ENCODE data around the gene SIN3A. TPM values are rescaled to one million over a fixed set of nuclear protein-coding genes. Genes with fewer than 3 reads are reported as not detected.

SIN3A gene
- total and polyA plus RNA-seq, 8 donors, result 8.4 to 61.9 (median 27.5) TPM

GRCh38 chr15:75431270-75431669 lies 20.2 kb downstream of the SIN3A start:
- H3K36me3 ChIP-seq, result peaks cover 25 to 64% (median 57%) of the 10 kb centered on the region in 4 donors
- no peaks in the 10 kb centered on the region for H3K27me3 ChIP-seq
- no peak for DNase-seq
- WGBS, 5 donors, result 79 to 82% (median 82%) methylated on average over 2 of the region's 2 CpGs
- no peak overlapping the region for H3K4me3 ChIP-seq
- TF ChIP-seq POLR2A (IDR thresholded peaks at IDR 0.05), result no peak
- no peak for TF ChIP-seq CTCF (IDR thresholded peaks at IDR 0.05)
- TF ChIP-seq POLR2AphosphoS5 (IDR thresholded peaks at IDR 0.05), result no peak
- no peak for TF ChIP-seq EP300 (IDR thresholded peaks at IDR 0.05)
- peaks cover 0 to 35% (median 17%) of the 10 kb centered on the region in 4 donors for H3K4me1 ChIP-seq
- intact Hi-C loops (cut with DNase I; ENCODE audit: low total_unique reads), result no loop called here
- H3K9me3 ChIP-seq, result no peaks in the 10 kb centered on the region
- H3K27ac ChIP-seq, result no peak overlapping the region

GRCh38 chr15:75430259-75430658 lies 21.2 kb downstream of the SIN3A start:
- intact Hi-C loops (cut with DNase I; ENCODE audit: low total_unique reads), result no loop called here
- H3K9me3 ChIP-seq, result no peaks in the 10 kb centered on the region
- peaks cover 18 to 61% (median 52%) of the 10 kb centered on the region in 4 donors for H3K36me3 ChIP-seq
- WGBS, 5 donors, result 91 to 97% (median 94%) methylated on average over 7 of the region's 7 CpGs
- H3K4me1 ChIP-seq, result peaks cover 0 to 41% (median 16%) of the 10 kb centered on the region in 4 donors
- DNase-seq, result no peak
- no peak overlapping the region for H3K27ac ChIP-seq
- no peaks in the 10 kb centered on the region for H3K27me3 ChIP-seq
- no peak overlapping the region for H3K4me3 ChIP-seq
- TF ChIP-seq EP300 (IDR thresholded peaks at IDR 0.05), result no peak

- Histone ChIP-seq H3K4me3 (no peak overlapping the region), H3K27ac (no peak overlapping the region), H3K9me3 (no peaks in the 10 kb centered on the region), H3K27me3 (no peaks in the 10 kb centered on the region), H3K36me3 (peaks cover 24 to 70% (median 62%) of the 10 kb centered on the region in 4 donors), H3K4me1 (peaks cover 0 to 23% (median 11%) of the 10 kb centered on the region in 4 donors)
- no peak for TF ChIP-seq EP300 (IDR thresholded peaks at IDR 0.05)
- no peak for TF ChIP-seq POLR2A (IDR thresholded peaks at IDR 0.05)
- TF ChIP-seq POLR2AphosphoS5 (IDR thresholded peaks at IDR 0.05), result no peak
- TF ChIP-seq CTCF (IDR thresholded peaks at IDR 0.05), result no peak
- WGBS, 5 donors, result 83 to 96% (median 90%) methylated on average over 3 of the region's 3 CpGs
- no peak for DNase-seq
- intact Hi-C loops (cut with DNase I; ENCODE audit: low total_unique reads), result no loop called here
Observed at GRCh38 chr15:75428152-75428551, 23.3 kb downstream of the SIN3A start.

GRCh38 chr15:75425966-75426500 lies 25.5 kb downstream of the SIN3A start:
- 50 to 72% (median 58%) methylated on average over 3 of the region's 3 CpGs for WGBS, 5 donors

More at GRCh38 chr15:75425966-75426500, 25.5 kb downstream of the SIN3A start:
- intact Hi-C loops (cut with DNase I; ENCODE audit: low total_unique reads), result no loop called here
- TF ChIP-seq CTCF (IDR thresholded peaks at IDR 0.05) (no peak), POLR2AphosphoS5 (IDR thresholded peaks at IDR 0.05) (no peak), POLR2A (IDR thresholded peaks at IDR 0.05) (no peak), EP300 (IDR thresholded peaks at IDR 0.05) (no peak)
- Histone ChIP-seq H3K4me3 (no peak overlapping the region), H3K27me3 (no peaks in the 10 kb centered on the region), H3K9me3 (no peaks in the 10 kb centered on the region), H3K27ac (no peak overlapping the region), H3K4me1 (peaks cover 0 to 14% (median 7%) of the 10 kb centered on the region in 4 donors), H3K36me3 (peaks cover 30 to 89% (median 83%) of the 10 kb centered on the region in 4 donors)
- DNase-seq, result no peak

Measured in stomach (tissue), 9 donors.